Upper lobe of left lung (tissue), 6 donors: ENCODE measurements around the gene PRPF18. TPM values are rescaled to one million over a fixed set of nuclear protein-coding genes. Genes with fewer than 3 reads are reported as not detected.

Source experiments
- ATAC-seq, 2 donors: fragments of 200-7000 bp; cut with Tn5 transposase; one replicate each; pipeline ENCODE4 v1.9.1; 2022; ENCODE audit warnings: mild to moderate bottlenecking in 2 of 2, moderate library complexity in 2 of 2; ENCODE audit not compliant: low FRiP score in 2 of 2
- DNase-seq, 2 donors: peaks; one replicate each; pipeline ENCODE4 v3.0.0-alpha.2; 2019 to 2020
- H3K27ac ChIP-seq, 4 donors: fragments of 200-600 bp; sonication (generic); one replicate each; pipeline ENCODE4 v1.5.1; 2016 to 2019
- H3K27me3 ChIP-seq, 4 donors: fragments of 200-600 bp; sonication (generic); one replicate each; pipeline ENCODE4 v1.5.1; 2017 to 2019
- H3K36me3 ChIP-seq, 4 donors: fragments of 200-600 bp; sonication (generic); one replicate each; pipeline ENCODE4 v1.5.1; 2016 to 2019
- H3K4me1 ChIP-seq, 4 donors: fragments of 200-600 bp; sonication (generic); one replicate each; pipeline ENCODE4 v1.5.1; 2018 to 2019
- H3K4me3 ChIP-seq, 4 donors: fragments of 200-600 bp; sonication (generic); one replicate each; pipeline ENCODE4 v1.5.1; 2017 to 2019; ENCODE audit warnings: mild to moderate bottlenecking in 2 of 4, moderate library complexity in 1 of 4
- H3K9me3 ChIP-seq, 4 donors: fragments of 200-600 bp; sonication (generic); one replicate each; pipeline ENCODE4 v1.5.1; 2018 to 2019
- CTCF ChIP-seq, 6 experiments: fragments of 450-650 bp in 4 of 6; fragments of 200-600 bp in 2 of 6; sonication (generic) in 2 of 6; IDR thresholded peaks; one replicate each; pipeline ENCODE4 v1.5.1; 2016 to 2019; ENCODE audit warnings: antibody characterized with exemption in 6 of 6
- EP300 ChIP-seq, 4 donors: sonication (generic); formaldehyde crosslinking; IDR thresholded peaks; one replicate each; pipeline ENCODE4 v1.5.1; 2017; ENCODE audit warnings: antibody characterized with exemption in 4 of 4, control low read depth in 2 of 4
- POLR2A ChIP-seq, 4 donors: fragments of 450-650 bp; IDR thresholded peaks; one replicate each; pipeline ENCODE4 v1.5.1; 2016 to 2017; ENCODE audit warnings: antibody characterized with exemption in 4 of 4, mild to moderate bottlenecking in 2 of 4
- POLR2AphosphoS5 ChIP-seq, 2 donors: sonication (generic); formaldehyde crosslinking; IDR thresholded peaks; one replicate each; pipeline ENCODE4 v1.5.1; 2017; ENCODE audit warnings: antibody characterized with exemption in 2 of 2
- WGBS, 2 donors: methylation state at CpG; one replicate each; pipeline ENCODE4 v1.1.5; 2017 to 2018; 5-methylcytosine and 5-hydroxymethylcytosine counted together
- total RNA-seq, 6 donors: library from RNA; depleted of rRNA in 4 of 6; stranded (reverse); fragments of >200 nt in 4 of 6; gene quantifications; one replicate each; pipeline versions ENCODE4 v1.1.0 to v1.2.1, GENCODE V29; 2016 to 2021
- donor health status: DM: no; HTN: no; CAD: no; lungs with moderate emphysema.
- donor health status: DM: no; HTN: yes; CAD: no; lungs with severe emphysema.

PRPF18 gene
- total RNA-seq, 6 donors from 2014 or later, result 14.4 to 50.3 (median 22.3) TPM

GRCh38 chr10:13674645-13675588 is 88.2 kb downstream of the PRPF18 start:
- H3K9me3 ChIP-seq, result no peaks in the 10 kb centered on the region
- H3K4me3 ChIP-seq, result no peak overlapping the region
- peak overlapping the region in 2 of 4 donors; percentile 10 to 17 for H3K27ac ChIP-seq
- peak in 1 of 2 donors; percentile 18 for TF ChIP-seq POLR2AphosphoS5 (IDR thresholded peaks at IDR 0.05)
- no peak for TF ChIP-seq EP300 (IDR thresholded peaks at IDR 0.05)
- TF ChIP-seq POLR2A (IDR thresholded peaks at IDR 0.05), result no peak
- no peak for TF ChIP-seq CTCF (IDR thresholded peaks at IDR 0.05)
- WGBS, 2 donors, result 73% methylated on average over 20 of the region's 20 CpGs
- ATAC-seq (no peak), DNase-seq (no peak)
- H3K27me3 ChIP-seq, result no peaks in the 10 kb centered on the region
- H3K36me3 ChIP-seq, result peaks cover 0 to 28% (median 7%) of the 10 kb centered on the region in 4 donors
- peaks cover 0 to 5% (median under 1%) of the 10 kb centered on the region in 4 donors for H3K4me1 ChIP-seq

- Histone ChIP-seq H3K27me3 (no peaks in the 10 kb centered on the region), H3K27ac (no peak overlapping the region), H3K9me3 (no peaks in the 10 kb centered on the region), H3K4me1 (peaks cover 0 to 8% (median 4%) of the 10 kb centered on the region in 4 donors), H3K36me3 (peaks cover 0 to 9% (median 4%) of the 10 kb centered on the region in 4 donors), H3K4me3 (no peak overlapping the region)
- 90 to 92% methylated on average over 13 of the region's 13 CpGs for WGBS, 2 donors
- TF ChIP-seq POLR2A (IDR thresholded peaks at IDR 0.05), result no peak
- no peak for TF ChIP-seq CTCF (IDR thresholded peaks at IDR 0.05)
- no peak for TF ChIP-seq POLR2AphosphoS5 (IDR thresholded peaks at IDR 0.05)
- no peak for TF ChIP-seq EP300 (IDR thresholded peaks at IDR 0.05)
- ATAC-seq (no peak), DNase-seq (no peak)
These were observed 91.5 kb downstream of the PRPF18 start for GRCh38 chr10:13678101-13678843.

Other genes starting within 250 kb of the PRPF18 start
- gene SEPHS1, start 238.7 kb upstream of the PRPF18 start, total RNA-seq, result 10 to 100 TPM in 5 of 6 donors, 1 to 10 TPM in 1; 10.0 to 41.9 (median 33.8) TPM
- gene BEND7, start 58.0 kb upstream of the PRPF18 start, total RNA-seq, result 10 to 100 TPM; 12.4 to 57.6 (median 26.4) TPM